B cell (primary cell): ENCODE data around the gene CTBS. TPM values are rescaled to one million over a fixed set of nuclear protein-coding genes. Genes with fewer than 3 reads are reported as not detected.
"Not testable (repeated sequence)": the region's sequence is repeated elsewhere in the genome, so short reads cannot be mapped to it uniquely, and the experiment has no call there.

Experiments
- ATAC-seq: fragments of 200-7000 bp; cut with Tn5 transposase; one replicate; pipeline ENCODE4 v1.10.0; 2021; ENCODE audit warnings: low read depth, mild to moderate bottlenecking, moderate number of reproducible peaks, moderate library complexity
- CTCF ChIA-PET: fragments of 350-600 bp; sonication (Branson Sonifier 250); formaldehyde crosslinking; loops from one replicate; lab custom pipeline; 2021; ENCODE audit warnings: antibody characterized with exemption, inconsistent platforms; lab: Charles Lee
- POLR2A ChIA-PET: fragments of 350-600 bp; sonication (Branson Sonifier 250); formaldehyde crosslinking; loops from one replicate; lab custom pipeline; 2021; ENCODE audit warnings: antibody characterized with exemption; lab: Charles Lee
- DNase-seq: peaks from one replicate; pipeline ENCODE4 v3.0.0; 2013
- H2AFZ ChIP-seq: 2 replicates; pipeline ENCODE4 v1.6.1; 2012; ENCODE audit warnings: mild to moderate bottlenecking, low read depth, low read length; ENCODE audit not compliant: insufficient read depth, poor library complexity, severe bottlenecking
- H3K27ac ChIP-seq, 2 donors: 1 replicate in 1 of 2; 2 replicates in 1 of 2; pipeline ENCODE4 v1.5.1; 2012 to 2013; ENCODE audit warnings: low read length in 2 of 2, mild to moderate bottlenecking in 2 of 2, moderate library complexity in 1 of 2
- H3K27me3 ChIP-seq, 4 experiments: fragments of 200-600 bp in 1 of 4; sonication (generic) in 1 of 4; replicated peaks in 1 of 4; 1 replicate in 2 of 4; 2 replicates in 2 of 4; pipeline versions ENCODE4 v1.6.1 to v1.7.0; 2013 to 2016; ENCODE audit warnings: low read length in 3 of 4, mild to moderate bottlenecking in 2 of 4, mixed read lengths in 1 of 4, moderate library complexity in 1 of 4; ENCODE audit not compliant: insufficient read depth in 4 of 4, control insufficient read depth in 3 of 4; ENCODE audit errors: control extremely low read depth in 1 of 4
- H3K36me3 ChIP-seq, 2 experiments: replicated peaks in 1 of 2; 1 replicate in 1 of 2; 2 replicates in 1 of 2; pipeline versions ENCODE4 v1.6.1 to v1.7.1; 2013; ENCODE audit warnings: low read length in 1 of 2; ENCODE audit not compliant: insufficient read depth in 2 of 2, control insufficient read depth in 1 of 2; ENCODE audit errors: control extremely low read depth in 1 of 2, extremely low read depth in 1 of 2
- H3K4me1 ChIP-seq, 2 donors: fragments of 200-600 bp in 1 of 2; sonication (generic) in 1 of 2; 1 replicate in 1 of 2; 2 replicates in 1 of 2; pipeline versions ENCODE4 v1.5.1 to v1.6.1; 2013 to 2017; ENCODE audit warnings: low read length in 2 of 2; ENCODE audit not compliant: control insufficient read depth in 2 of 2, insufficient read depth in 2 of 2
- H3K4me2 ChIP-seq: replicated peaks from 2 replicates; pipeline ENCODE3; 2012; ENCODE audit warnings: mild to moderate bottlenecking, low read depth, low read length; ENCODE audit not compliant: poor library complexity, severe bottlenecking
- H3K4me3 ChIP-seq, 5 experiments: fragments of 200-600 bp in 1 of 5; sonication (generic) in 1 of 5; 1 replicate in 3 of 5; 2 replicates in 2 of 5; pipeline versions ENCODE4 v1.5.1 to v1.7.0; 2011 to 2016; ENCODE audit warnings: low read length in 4 of 5, mild to moderate bottlenecking in 4 of 5, low read depth in 2 of 5, control low read depth in 1 of 5, moderate library complexity in 1 of 5; ENCODE audit not compliant: insufficient read depth in 1 of 5; ENCODE audit errors: control extremely low read depth in 1 of 5, extremely low read depth in 1 of 5
- H3K79me2 ChIP-seq: fragments of 200-600 bp; sonication (generic); one replicate; pipeline ENCODE4 v1.6.0; 2016; ENCODE audit warnings: low read length; ENCODE audit not compliant: control insufficient read depth, insufficient read depth
- H3K9ac ChIP-seq: fragments of 200-600 bp; sonication (generic); 2 replicates; pipeline ENCODE4 v1.6.1; 2017; ENCODE audit warnings: mild to moderate bottlenecking, low read length, moderate library complexity
- H3K9me3 ChIP-seq, 3 donors: one replicate each; pipeline versions ENCODE4 v1.6.1 to v1.7.1; 2013; ENCODE audit warnings: low read length in 2 of 3; ENCODE audit not compliant: control insufficient read depth in 2 of 3, insufficient read depth in 1 of 3; ENCODE audit errors: control extremely low read depth in 1 of 3
- H4K20me1 ChIP-seq: 2 replicates; pipeline ENCODE4 v1.6.0; 2012; ENCODE audit warnings: mild to moderate bottlenecking, low read length; ENCODE audit not compliant: insufficient read depth, control insufficient read depth, poor library complexity, severe bottlenecking
- H3K27ac Mint-ChIP-seq: one replicate; pipeline ENCODE4 v1.8.0; 2021; ENCODE audit warnings: mixed read lengths
- H3K27me3 Mint-ChIP-seq: one replicate; pipeline ENCODE4 v1.8.0; 2021; ENCODE audit warnings: mixed read lengths
- H3K4me1 Mint-ChIP-seq: one replicate; pipeline ENCODE4 v1.8.0; 2021; ENCODE audit warnings: mixed read lengths
- H3K4me3 Mint-ChIP-seq: one replicate; pipeline ENCODE4 v1.8.0; 2021; ENCODE audit warnings: mixed read lengths
- H3K9me3 Mint-ChIP-seq: one replicate; pipeline ENCODE4 v1.8.0; 2022; ENCODE audit warnings: mixed read lengths; ENCODE audit not compliant: insufficient read depth
- EZH2 ChIP-seq: IDR thresholded peaks from 2 replicates; pipeline ENCODE4 v1.6.1; 2012; ENCODE audit warnings: borderline replicate concordance, low read depth, mild to moderate bottlenecking, moderate library complexity, low read length; ENCODE audit not compliant: insufficient read depth, poor library complexity, severe bottlenecking
- WGBS: methylation state at CpG from one replicate; pipeline ENCODE4 v1.1.5; 2013; ENCODE audit warnings: missing lambda C conversion rate; ENCODE audit not compliant: insufficient coverage; 5-methylcytosine and 5-hydroxymethylcytosine counted together
- intact Hi-C: fragments of 100-400 bp; cut with micrococcal nuclease; formaldehyde crosslinking; loops from one replicate; pipeline ENCODE4 v1.10.0; 2022
- polyA plus RNA-seq: library from polyadenylated mRNA; depleted of rRNA; stranded (reverse); fragments of >200 nt; gene quantifications from 2 replicates; pipeline ENCODE4 v1.2.3, GENCODE V29; 2012
- total RNA-seq, 2 donors: library from RNA; stranded (reverse); fragments of 120-200 nt in 1 of 2; gene quantifications; 1 replicate in 1 of 2; 2 replicates in 1 of 2; pipeline versions ENCODE4 v1.2.3 to v1.2.4, GENCODE V29; 2013 to 2022
- TF ChIP-seq, protein P1 (sequence below): fragments of 200-600 bp; IDR thresholded peaks from one replicate; pipeline ENCODE4 v1.8.0; 2022; ENCODE audit warnings: antibody characterized with exemption, mild to moderate bottlenecking

The CTBS gene
- total and polyA plus RNA-seq, 2 donors (not counting 1 experiment from before 2014, with no cell fraction given) = 13.6 to 19.1 TPM

DNA sequence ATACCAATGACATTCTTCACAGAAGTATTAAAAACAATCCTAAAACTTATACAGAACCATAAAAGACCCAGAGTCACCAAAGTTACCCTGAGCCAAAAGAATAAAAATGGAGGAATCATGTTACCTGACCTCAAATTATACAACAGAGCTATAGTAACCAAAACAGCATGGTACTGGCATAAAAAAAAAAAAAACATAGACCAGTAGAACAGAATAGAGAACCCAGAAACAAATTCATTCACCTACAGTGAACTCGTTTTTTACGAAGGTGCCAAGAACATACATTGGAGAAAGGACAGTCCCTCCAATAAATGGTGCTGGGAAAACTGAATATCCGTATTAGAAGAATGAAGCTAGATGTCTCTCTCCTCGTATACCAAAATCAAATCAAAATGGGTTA is 65.2 kb downstream of the CTBS start:
- ChIA-PET POLR2A (no interaction called here), CTCF (interaction anchor here (0.7 kb wide), 1 partner anchor 27 kb away, joined by 3 read pairs; no protein-coding TSS in a partner anchor)
- ATAC-seq (no peak), DNase-seq (no peak)
- H3K9me3 Mint-ChIP-seq = no peaks in the 10 kb centered on the region
- no peak overlapping the region for H3K4me3 Mint-ChIP-seq
- H3K27ac Mint-ChIP-seq = no peak overlapping the region
- no peaks in the 10 kb centered on the region for H3K36me3 ChIP-seq
- H3K4me1 ChIP-seq = peaks cover 18% of the 10 kb centered on the region in 2 donors
- peaks cover 0 to 7% (median 1%) of the 10 kb centered on the region in 3 donors for H3K9me3 ChIP-seq
- H3K27me3 Mint-ChIP-seq = no peaks in the 10 kb centered on the region
- no peak overlapping the region for H3K4me3 ChIP-seq
- no CpG with 5 or more reads among the region's 4 CpGs for WGBS
- peaks cover 7% of the 10 kb centered on the region for H4K20me1 ChIP-seq
- H3K4me2 ChIP-seq = no peak overlapping the region
- intact Hi-C loops = loop anchor here (5.0 to 10.0 kb wide), 4 partner anchors 33 to 768 kb away; partner anchors contain the start of genes BCL10, PRKACB and SYDE2
- no peak overlapping the region for H2AFZ ChIP-seq
- peaks cover 18% of the 10 kb centered on the region for H3K79me2 ChIP-seq
- H3K4me1 Mint-ChIP-seq = peaks cover 16% of the 10 kb centered on the region
- H3K9ac ChIP-seq = no peak overlapping the region
- no peak for TF ChIP-seq EZH2
- TF ChIP-seq, protein P1, sequence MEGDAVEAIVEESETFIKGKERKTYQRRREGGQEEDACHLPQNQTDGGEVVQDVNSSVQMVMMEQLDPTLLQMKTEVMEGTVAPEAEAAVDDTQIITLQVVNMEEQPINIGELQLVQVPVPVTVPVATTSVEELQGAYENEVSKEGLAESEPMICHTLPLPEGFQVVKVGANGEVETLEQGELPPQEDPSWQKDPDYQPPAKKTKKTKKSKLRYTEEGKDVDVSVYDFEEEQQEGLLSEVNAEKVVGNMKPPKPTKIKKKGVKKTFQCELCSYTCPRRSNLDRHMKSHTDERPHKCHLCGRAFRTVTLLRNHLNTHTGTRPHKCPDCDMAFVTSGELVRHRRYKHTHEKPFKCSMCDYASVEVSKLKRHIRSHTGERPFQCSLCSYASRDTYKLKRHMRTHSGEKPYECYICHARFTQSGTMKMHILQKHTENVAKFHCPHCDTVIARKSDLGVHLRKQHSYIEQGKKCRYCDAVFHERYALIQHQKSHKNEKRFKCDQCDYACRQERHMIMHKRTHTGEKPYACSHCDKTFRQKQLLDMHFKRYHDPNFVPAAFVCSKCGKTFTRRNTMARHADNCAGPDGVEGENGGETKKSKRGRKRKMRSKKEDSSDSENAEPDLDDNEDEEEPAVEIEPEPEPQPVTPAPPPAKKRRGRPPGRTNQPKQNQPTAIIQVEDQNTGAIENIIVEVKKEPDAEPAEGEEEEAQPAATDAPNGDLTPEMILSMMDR = no peak
- H3K27me3 ChIP-seq = no peaks in the 10 kb centered on the region
- H3K27ac ChIP-seq = no peak overlapping the region

DNA sequence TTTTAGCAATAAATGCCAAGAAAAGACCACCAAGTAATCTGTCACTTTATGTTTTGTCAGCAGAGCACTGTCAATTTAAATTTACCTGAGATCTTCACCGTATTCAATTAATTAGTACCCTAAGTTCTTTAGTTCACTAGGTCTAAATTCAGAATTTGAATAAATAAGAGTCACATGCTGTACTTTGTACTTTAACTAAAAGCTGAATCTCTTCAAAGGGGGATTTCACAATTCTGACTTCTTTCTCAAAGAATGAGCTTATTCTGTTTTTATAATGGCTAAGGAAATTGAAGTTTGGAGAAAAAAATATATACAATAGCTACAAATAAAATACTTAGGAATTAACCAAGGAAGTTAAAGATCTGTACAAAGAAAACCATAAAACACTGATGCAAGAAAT is 65.7 kb downstream of the CTBS start:
- H3K79me2 ChIP-seq = peaks cover 24% of the 10 kb centered on the region
- H3K9me3 Mint-ChIP-seq = no peaks in the 10 kb centered on the region
- H3K4me1 ChIP-seq = peaks cover 23% of the 10 kb centered on the region in 2 donors
- POLR2A ChIA-PET = no interaction called here
- no peak overlapping the region for H2AFZ ChIP-seq
- no peak for TF ChIP-seq EZH2
- TF ChIP-seq, protein P1 = no peak
- H4K20me1 ChIP-seq = peaks cover 7% of the 10 kb centered on the region
- H3K27me3 ChIP-seq = no peaks in the 10 kb centered on the region
- intact Hi-C loops = loop anchor here (5.0 to 10.0 kb wide), 4 partner anchors 34 to 769 kb away; partner anchors contain the start of genes BCL10, PRKACB and SYDE2
- H3K9ac ChIP-seq = no peak overlapping the region
- CTCF ChIA-PET = interaction anchor here (0.7 to 1.0 kb wide), 2 partner anchors 27 to 245 kb away, joined by 3 read pairs; no protein-coding TSS in a partner anchor
- H3K27ac Mint-ChIP-seq = no peak overlapping the region
- peaks cover 0 to 7% (median 1%) of the 10 kb centered on the region in 3 donors for H3K9me3 ChIP-seq
- DNase-seq = no peak
- peaks cover 21% of the 10 kb centered on the region for H3K4me1 Mint-ChIP-seq
- H3K4me3 Mint-ChIP-seq = peak overlapping the region; percentile 4
- no peaks in the 10 kb centered on the region for H3K36me3 ChIP-seq
- no peak overlapping the region for H3K4me3 ChIP-seq
- no CpG with 5 or more reads among the region's 1 CpG for WGBS
- H3K4me2 ChIP-seq = no peak overlapping the region
- ATAC-seq = no peak
- H3K27me3 Mint-ChIP-seq = no peaks in the 10 kb centered on the region
- H3K27ac ChIP-seq = no peak overlapping the region

DNA sequence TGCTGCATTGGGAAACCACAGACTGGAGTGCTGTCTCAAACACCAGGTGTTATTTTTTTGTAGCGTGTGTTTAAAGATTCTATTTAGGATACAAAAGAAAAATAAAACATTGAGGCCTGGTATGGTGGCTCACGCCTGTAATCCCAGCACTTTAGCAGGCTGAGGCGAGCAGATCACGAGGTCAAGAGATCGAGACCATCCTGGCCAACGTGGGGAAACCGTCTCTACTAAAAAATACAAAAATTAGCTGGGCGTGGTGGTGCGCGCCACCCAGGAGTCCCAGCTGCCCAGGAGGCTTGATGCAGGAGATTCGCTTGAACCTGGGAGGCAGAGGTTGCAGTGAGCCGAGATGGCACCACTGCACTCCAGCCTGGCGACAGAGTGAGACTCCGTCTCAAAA is 66.4 kb downstream of the CTBS start:
- 92% methylated on average over 11 of the region's 14 CpGs for WGBS
- peaks cover 23 to 27% of the 10 kb centered on the region in 2 donors for H3K4me1 ChIP-seq
- POLR2A ChIA-PET, H3K9ac ChIP-seq, H4K20me1 ChIP-seq, H3K27ac ChIP-seq, H3K4me2 ChIP-seq, H2AFZ ChIP-seq, H3K4me3 Mint-ChIP-seq, ATAC-seq, H3K36me3 ChIP-seq, DNase-seq, H3K9me3 ChIP-seq, H3K27me3 ChIP-seq, H3K9me3 Mint-ChIP-seq, H3K27ac Mint-ChIP-seq, H3K27me3 Mint-ChIP-seq, H3K4me3 ChIP-seq: not testable (repeated sequence)
- peaks cover 28% of the 10 kb centered on the region for H3K4me1 Mint-ChIP-seq
- CTCF ChIA-PET = interaction anchor here (1.0 to 2.2 kb wide), 2 partner anchors 66 to 245 kb away, joined by 3 to 11 read pairs; partner anchors contain the start of gene CTBS
- H3K79me2 ChIP-seq = peaks cover 30% of the 10 kb centered on the region
- intact Hi-C loops = loop anchor here (5.0 to 10.0 kb wide), 4 partner anchors 34 to 769 kb away; partner anchors contain the start of genes BCL10, PRKACB and SYDE2
